Fibroblast of mammary gland (primary cell): ENCODE measurements around the gene GJA1.
"Not testable (repeated sequence)": the region's sequence is repeated elsewhere in the genome, so short reads cannot be mapped to it uniquely, and the experiment has no call there.

Source experiments
- DNase-seq: peaks from one replicate; pipeline ENCODE4 v3.0.0-alpha.2; 2010; ENCODE audit warnings: low read depth
- H3K4me3 ChIP-seq: 2 replicates; pipeline ENCODE4 v1.5.1; 2011; ENCODE audit warnings: low read depth, mild to moderate bottlenecking, low read length, moderate library complexity; ENCODE audit not compliant: control insufficient read depth
- TF ChIP-seq, protein P1 (sequence below): conservative IDR thresholded peaks from 2 replicates; pipeline ENCODE4 v1.5.1; 2011; ENCODE audit warnings: low read depth, low read length, inconsistent platforms; ENCODE audit not compliant: control insufficient read depth, insufficient read depth

GJA1 gene

DNA sequence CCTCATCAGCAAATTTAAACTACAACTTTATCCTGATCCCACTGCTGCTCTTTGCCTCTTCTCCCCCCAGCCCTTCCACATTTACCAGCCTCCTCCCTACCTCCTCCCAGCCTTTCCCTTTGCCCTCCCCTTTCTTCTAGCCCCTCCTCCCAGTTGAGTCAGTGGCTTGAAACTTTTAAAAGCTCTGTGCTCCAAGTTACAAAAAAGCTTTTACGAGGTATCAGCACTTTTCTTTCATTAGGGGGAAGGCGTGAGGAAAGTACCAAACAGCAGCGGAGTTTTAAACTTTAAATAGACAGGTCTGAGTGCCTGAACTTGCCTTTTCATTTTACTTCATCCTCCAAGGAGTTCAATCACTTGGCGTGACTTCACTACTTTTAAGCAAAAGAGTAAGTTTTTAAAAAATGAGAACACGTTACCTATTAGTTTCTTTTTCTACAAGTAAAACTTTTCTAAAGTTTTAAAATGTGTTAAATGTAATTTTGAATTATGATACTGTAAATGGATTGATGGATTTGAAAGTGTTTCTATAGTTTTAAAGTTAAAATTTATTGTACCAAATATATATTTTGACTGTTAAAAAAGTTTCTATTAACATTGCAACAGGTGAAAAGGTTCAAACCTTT, at the start of gene GJA1:
Gene GJA1 (plus strand): TSS at position 203 of the 626 bp plus-strand sequence. CDS start 11,202 bp downstream, outside the sequence.
- H3K4me3 ChIP-seq, result peak within 1 kb of the TSS; percentile 76
- TF ChIP-seq, protein P1, sequence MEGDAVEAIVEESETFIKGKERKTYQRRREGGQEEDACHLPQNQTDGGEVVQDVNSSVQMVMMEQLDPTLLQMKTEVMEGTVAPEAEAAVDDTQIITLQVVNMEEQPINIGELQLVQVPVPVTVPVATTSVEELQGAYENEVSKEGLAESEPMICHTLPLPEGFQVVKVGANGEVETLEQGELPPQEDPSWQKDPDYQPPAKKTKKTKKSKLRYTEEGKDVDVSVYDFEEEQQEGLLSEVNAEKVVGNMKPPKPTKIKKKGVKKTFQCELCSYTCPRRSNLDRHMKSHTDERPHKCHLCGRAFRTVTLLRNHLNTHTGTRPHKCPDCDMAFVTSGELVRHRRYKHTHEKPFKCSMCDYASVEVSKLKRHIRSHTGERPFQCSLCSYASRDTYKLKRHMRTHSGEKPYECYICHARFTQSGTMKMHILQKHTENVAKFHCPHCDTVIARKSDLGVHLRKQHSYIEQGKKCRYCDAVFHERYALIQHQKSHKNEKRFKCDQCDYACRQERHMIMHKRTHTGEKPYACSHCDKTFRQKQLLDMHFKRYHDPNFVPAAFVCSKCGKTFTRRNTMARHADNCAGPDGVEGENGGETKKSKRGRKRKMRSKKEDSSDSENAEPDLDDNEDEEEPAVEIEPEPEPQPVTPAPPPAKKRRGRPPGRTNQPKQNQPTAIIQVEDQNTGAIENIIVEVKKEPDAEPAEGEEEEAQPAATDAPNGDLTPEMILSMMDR, result no peak
- peak; percentile 86 for DNase-seq

DNA sequence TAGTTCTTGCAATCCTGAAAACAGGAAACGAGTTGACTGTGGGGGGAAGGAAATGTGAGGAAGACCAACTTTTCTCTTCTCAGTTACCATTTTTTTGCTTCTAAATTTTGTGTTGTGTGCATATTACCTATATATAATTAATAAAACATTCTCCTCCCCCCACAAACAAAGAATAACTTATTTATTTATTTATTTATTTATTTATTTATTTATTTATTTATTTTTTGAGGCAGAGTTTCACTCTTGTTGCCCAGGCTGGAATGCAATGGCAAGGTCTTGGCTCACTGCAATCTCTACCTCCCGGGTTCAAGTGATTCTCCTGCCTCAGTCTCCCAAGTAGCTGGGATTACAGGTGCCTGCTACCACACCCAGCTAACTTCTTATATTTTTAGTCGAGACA, 48.9 kb upstream of the GJA1 start:
- DNase-seq, H3K4me3 ChIP-seq: not testable (repeated sequence)

DNA sequence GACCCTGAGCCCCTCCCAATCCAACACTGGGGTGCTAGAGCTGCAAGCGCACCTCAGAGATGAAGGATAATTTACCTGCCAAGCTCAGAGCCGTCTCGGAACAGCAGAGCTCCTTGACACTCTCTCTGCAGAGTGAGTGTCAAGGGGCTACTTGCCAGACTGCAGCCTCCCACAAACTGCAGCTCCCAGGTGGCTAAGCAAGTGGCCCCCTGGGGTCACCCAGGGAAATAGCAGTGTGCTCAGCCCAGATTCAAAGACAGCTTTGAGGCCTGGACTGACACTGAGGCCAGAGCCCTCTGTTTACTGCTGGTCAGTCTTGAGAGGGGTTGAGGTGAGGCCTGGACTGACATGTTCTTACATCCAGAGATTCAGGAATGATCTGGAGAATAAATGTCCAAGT, 46.0 kb upstream of the GJA1 start:
- no peak overlapping the region for H3K4me3 ChIP-seq
- TF ChIP-seq, protein P1, result no peak
- DNase-seq, result no peak

DNA sequence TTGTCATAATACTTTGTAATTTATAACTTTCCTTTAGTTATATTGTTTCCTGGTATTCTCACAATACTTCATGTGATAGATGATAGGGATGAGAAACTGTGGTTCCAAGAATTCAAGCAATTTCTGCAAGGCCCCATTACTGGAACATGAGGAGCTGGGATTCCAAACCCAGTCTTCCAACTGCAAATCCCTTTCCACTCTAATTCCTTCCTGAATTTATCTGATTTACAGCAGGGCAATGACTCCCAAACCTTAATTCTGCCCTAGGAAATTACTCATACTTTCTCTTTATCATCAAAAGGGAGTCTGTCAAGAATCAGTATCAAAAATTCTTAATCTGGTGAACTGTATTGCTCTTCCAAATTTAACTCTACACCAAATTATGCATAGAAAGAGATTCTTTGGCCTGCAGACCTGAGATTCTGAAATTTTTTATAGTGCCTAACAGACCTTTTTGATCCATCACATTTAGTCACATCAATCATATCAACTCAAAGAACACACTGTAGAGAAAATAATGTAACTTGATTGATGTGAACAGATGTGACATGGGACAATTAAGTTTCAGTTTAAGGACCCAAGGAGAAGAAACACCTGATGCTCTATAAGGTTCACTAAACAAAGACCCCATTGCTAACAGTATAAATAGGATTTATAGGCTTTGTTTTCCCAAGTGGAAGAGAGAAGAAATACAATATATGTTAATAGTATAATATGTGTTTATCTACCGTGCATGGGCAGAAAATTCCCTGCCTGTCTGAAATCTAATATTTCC, 41.5 kb upstream of the GJA1 start:
- no peak overlapping the region for H3K4me3 ChIP-seq
- DNase-seq, result no peak
- TF ChIP-seq, protein P1, result no peak

DNA sequence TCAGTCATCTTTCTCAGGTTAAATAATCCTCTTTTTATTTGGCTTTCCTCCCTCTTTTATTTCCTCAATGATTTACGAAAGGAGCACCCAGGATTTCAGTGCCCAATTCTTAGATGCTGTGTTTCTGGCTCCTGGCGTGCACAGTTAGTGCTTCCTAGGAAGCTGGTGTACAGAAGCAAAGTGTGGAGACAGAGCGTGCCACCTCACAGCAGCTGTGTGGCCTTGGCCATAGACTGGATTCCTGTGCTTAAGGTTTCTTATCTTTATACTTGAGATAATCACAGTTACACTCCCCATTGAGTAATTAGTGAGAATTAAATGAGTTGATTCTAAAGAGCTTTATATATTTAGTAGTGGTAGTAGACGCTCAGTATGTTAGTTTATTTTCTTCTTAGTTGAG, 39.7 kb upstream of the GJA1 start:
- TF ChIP-seq, protein P1, result no peak
- H3K4me3 ChIP-seq, result no peak overlapping the region
- DNase-seq, result no peak

DNA sequence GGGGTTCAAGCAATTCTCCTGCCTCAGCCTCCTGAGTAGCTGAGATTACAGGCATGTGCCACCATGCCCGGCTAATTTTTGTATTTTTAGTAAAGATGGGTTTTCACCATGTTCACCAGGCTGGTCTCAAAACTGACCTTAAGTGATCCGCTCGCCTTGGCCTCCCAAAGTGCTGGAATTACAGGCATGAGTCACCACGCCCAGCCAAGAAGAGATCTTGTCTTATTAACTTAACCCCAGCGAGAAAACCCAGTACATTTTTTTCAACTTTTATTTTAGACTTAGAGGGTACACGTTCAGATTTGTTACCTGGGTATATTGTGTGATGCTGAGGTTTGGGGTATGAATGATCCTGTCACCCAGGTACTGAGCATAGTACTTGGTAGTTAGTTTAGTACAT, 38.3 kb upstream of the GJA1 start:
- not testable (repeated sequence) for DNase-seq, H3K4me3 ChIP-seq

DNA sequence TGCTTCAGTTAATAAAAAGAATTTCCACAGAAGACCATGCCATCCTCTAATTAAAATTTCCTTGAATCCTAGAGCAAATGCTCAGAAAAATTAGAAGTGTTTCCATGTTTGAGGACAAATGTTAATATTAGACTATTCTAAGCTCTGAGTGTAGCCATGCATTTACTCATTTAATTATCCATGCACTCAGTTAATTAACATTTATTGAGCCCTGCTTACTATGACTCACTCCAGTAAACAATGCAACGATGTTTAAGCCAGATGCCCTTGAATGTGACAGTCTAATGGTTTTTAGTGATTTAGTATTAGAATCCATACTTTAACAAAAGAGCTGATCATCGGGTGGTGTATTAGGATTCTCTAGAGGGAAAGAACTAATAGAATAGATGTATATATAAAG, 37.3 kb upstream of the GJA1 start:
- DNase-seq, result no peak
- H3K4me3 ChIP-seq, result no peak overlapping the region
- TF ChIP-seq, protein P1, result no peak
